GM13977 (cell line): ENCODE results near the gene PALMD.
A peak's percentile ranks its signal among the peaks of the same experiment; 100 is the strongest.

Experiments used
- DNase-seq: peaks from one replicate; pipeline ENCODE4 v3.0.0; 2012; ENCODE audit warnings: low spot score
- CTCF ChIP-seq: IDR thresholded peaks from 2 replicates; pipeline ENCODE4 v1.5.1; 2012; ENCODE audit warnings: mild to moderate bottlenecking, control low read depth; ENCODE audit not compliant: insufficient read depth; ENCODE audit errors: extremely low read depth, missing control alignments
- in situ Hi-C: fragments of 300-500 bp; cut with MboI; formaldehyde crosslinking; loops from one replicate; pipeline ENCODE4 v1.12.0; 2022; ENCODE audit warnings: low sequenced_read_pairs, low pct_unique_long_range_greater_than_20kb, mixed read lengths, inconsistent platforms; ENCODE audit not compliant: unreplicated experiment

PALMD gene

GRCh38 chr1:99737016-99737415 is 91.1 kb downstream of the PALMD start:
- TF ChIP-seq CTCF = peak; percentile 29
- DNase-seq = no peak
- in situ Hi-C loops = no loop called here

- TF ChIP-seq CTCF = no peak
- in situ Hi-C loops = no loop called here
- no peak for DNase-seq
These were observed 93.0 kb downstream of the PALMD start for GRCh38 chr1:99738858-99739465.

- in situ Hi-C loops = no loop called here
- no peak for DNase-seq
- no peak for TF ChIP-seq CTCF
These were observed 94.2 kb downstream of the PALMD start for GRCh38 chr1:99740141-99740540.
